Measurements from ENCODE around the gene GBF1. TPM values are rescaled to one million over a fixed set of nuclear protein-coding genes. Genes with fewer than 3 reads are reported as not detected.

GBF1 gene
- total RNA-seq, 1 experiment from 2014 or later: 23.7 TPM

DNA sequence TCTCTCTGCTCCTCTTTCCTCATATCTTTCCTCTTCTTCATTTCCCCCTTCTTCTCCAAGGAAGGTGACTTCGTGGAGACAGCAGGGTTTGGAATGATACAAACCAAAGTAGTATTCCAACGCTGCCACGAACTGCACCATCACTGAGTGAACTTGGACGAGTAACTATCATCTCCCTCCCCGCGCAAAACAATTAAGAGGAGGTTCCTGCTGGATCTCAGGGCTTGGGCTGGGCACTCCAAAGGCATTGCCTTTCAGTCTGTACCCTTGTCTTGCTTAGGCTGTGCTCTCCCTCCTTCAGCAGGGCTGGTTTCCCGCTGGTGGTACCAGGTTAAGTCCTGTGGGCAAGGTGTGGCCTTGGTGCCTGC lies 3.2 kb upstream of the GBF1 start:
- no peak overlapping the region for H2AK5ac ChIP-seq (ENCODE audit: insufficient read length, low read length)
- H3K79me1 ChIP-seq (ENCODE audit: insufficient read depth, low read depth, low read length, poor library complexity, severe bottlenecking): no peaks in the 10 kb centered on the region
- H2BK5ac ChIP-seq (ENCODE audit: insufficient read length, low read length): no peak overlapping the region
- WGBS (ENCODE audit: extremely low coverage, insufficient read length, low lambda C conversion rate): no CpG with 5 or more reads among the region's 7 CpGs
- no peak overlapping the region for H2BK12ac ChIP-seq (ENCODE audit: insufficient read length, low read depth, low read length)
- H3T11ph ChIP-seq (ENCODE audit: low read length): no peak overlapping the region
- no peak overlapping the region for H3K4ac ChIP-seq (ENCODE audit: low read depth, low read length)
- peaks cover 51% of the 10 kb centered on the region for H3K27me3 ChIP-seq (ENCODE audit: insufficient read depth, low read length)
- H2BK120ac ChIP-seq (ENCODE audit: low read depth, low read length, poor library complexity, severe bottlenecking): no peak overlapping the region
- no peak overlapping the region for H4K8ac ChIP-seq (replicated peaks; ENCODE audit: insufficient read length, low read depth, low read length)
- Mint-ChIP-seq H3K4me1 (peaks cover 31 to 34% of the 10 kb centered on the region in 2 experiments), H3K27me3 (ENCODE audit: low read depth) (peaks cover 71% of the 10 kb centered on the region), H3K9me3 (no peaks in the 10 kb centered on the region), H3K27ac (no peak overlapping the region), H3K36me3 (ENCODE audit: insufficient read depth in 1 of 3, low read depth in 3 of 3) (no peaks in the 10 kb centered on the region; a peak in 1 of 7 replicates), H3K4me3 (peak overlapping the region; percentile 59 to 81)
- no peak overlapping the region for H4K91ac ChIP-seq (ENCODE audit: insufficient read length, low read depth, low read length)
- H3K4me2 ChIP-seq (ENCODE audit: insufficient read depth, insufficient read length, low read length): peak overlapping the region; percentile 82
- no peak overlapping the region for H3K23ac ChIP-seq (ENCODE audit: insufficient read length, low read depth, low read length)
- H3K18ac ChIP-seq (ENCODE audit: insufficient read length, low read depth, low read length): no peak overlapping the region
- no peak overlapping the region for H2BK15ac ChIP-seq (ENCODE audit: low read depth, low read length)
- no peaks in the 10 kb centered on the region for H4K20me1 ChIP-seq (ENCODE audit: control insufficient read depth, insufficient read depth, insufficient read length)
- no peak overlapping the region for H3K27ac ChIP-seq (ENCODE audit: insufficient read length, low read depth, low read length)
- H4K5ac ChIP-seq (ENCODE audit: insufficient read length, low read depth, low read length): no peak overlapping the region
- H3K4me1 ChIP-seq (ENCODE audit: insufficient read depth, low read length): no peaks in the 10 kb centered on the region
- H3K56ac ChIP-seq (ENCODE audit: insufficient read length, low read depth, low read length): no peak overlapping the region
- DNase-seq: no peak
- H3K9me3 ChIP-seq (ENCODE audit: control insufficient read depth, low read depth, low read length): no peaks in the 10 kb centered on the region
- H2AFZ ChIP-seq (ENCODE audit: low read length): no peak overlapping the region
- H3K9ac ChIP-seq (ENCODE audit: extremely low read depth, insufficient read length, low read length): no peak overlapping the region
- H3K14ac ChIP-seq (ENCODE audit: insufficient read depth, low read length): no peak overlapping the region
- TF ChIP-seq, protein P1, sequence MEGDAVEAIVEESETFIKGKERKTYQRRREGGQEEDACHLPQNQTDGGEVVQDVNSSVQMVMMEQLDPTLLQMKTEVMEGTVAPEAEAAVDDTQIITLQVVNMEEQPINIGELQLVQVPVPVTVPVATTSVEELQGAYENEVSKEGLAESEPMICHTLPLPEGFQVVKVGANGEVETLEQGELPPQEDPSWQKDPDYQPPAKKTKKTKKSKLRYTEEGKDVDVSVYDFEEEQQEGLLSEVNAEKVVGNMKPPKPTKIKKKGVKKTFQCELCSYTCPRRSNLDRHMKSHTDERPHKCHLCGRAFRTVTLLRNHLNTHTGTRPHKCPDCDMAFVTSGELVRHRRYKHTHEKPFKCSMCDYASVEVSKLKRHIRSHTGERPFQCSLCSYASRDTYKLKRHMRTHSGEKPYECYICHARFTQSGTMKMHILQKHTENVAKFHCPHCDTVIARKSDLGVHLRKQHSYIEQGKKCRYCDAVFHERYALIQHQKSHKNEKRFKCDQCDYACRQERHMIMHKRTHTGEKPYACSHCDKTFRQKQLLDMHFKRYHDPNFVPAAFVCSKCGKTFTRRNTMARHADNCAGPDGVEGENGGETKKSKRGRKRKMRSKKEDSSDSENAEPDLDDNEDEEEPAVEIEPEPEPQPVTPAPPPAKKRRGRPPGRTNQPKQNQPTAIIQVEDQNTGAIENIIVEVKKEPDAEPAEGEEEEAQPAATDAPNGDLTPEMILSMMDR (conservative IDR thresholded peaks at IDR 0.05): no peak
- H3K23me2 ChIP-seq (ENCODE audit: insufficient read length, low read depth, low read length, poor library complexity, severe bottlenecking): peaks cover 13% of the 10 kb centered on the region
- no peak overlapping the region for H2BK20ac ChIP-seq (ENCODE audit: low read depth, low read length, poor library complexity, severe bottlenecking)
- H3K79me2 ChIP-seq (ENCODE audit: insufficient read depth, low read length): peaks cover 5% of the 10 kb centered on the region; the same call in 1 of the 2 replicates
